HG02678 (cell line): ENCODE measurements around the gene YWHAQ.
A peak's percentile ranks its signal among the peaks of the same experiment; 100 is the strongest.
"Not testable (repeated sequence)": the region's sequence is repeated elsewhere in the genome, so short reads cannot be mapped to it uniquely, and the experiment has no call there.

ENCODE experiments used
- ATAC-seq: cut with Tn5 transposase; IDR thresholded peaks from one replicate; pipeline ENCODE4 v1.9.1; 2021; ENCODE audit warnings: mild to moderate bottlenecking, moderate library complexity; ENCODE audit not compliant: unreplicated experiment

Gene YWHAQ

GRCh38 chr2:9554921-9555296 is 75.9 kb downstream of the YWHAQ start:
- ATAC-seq: no peak

DNA sequence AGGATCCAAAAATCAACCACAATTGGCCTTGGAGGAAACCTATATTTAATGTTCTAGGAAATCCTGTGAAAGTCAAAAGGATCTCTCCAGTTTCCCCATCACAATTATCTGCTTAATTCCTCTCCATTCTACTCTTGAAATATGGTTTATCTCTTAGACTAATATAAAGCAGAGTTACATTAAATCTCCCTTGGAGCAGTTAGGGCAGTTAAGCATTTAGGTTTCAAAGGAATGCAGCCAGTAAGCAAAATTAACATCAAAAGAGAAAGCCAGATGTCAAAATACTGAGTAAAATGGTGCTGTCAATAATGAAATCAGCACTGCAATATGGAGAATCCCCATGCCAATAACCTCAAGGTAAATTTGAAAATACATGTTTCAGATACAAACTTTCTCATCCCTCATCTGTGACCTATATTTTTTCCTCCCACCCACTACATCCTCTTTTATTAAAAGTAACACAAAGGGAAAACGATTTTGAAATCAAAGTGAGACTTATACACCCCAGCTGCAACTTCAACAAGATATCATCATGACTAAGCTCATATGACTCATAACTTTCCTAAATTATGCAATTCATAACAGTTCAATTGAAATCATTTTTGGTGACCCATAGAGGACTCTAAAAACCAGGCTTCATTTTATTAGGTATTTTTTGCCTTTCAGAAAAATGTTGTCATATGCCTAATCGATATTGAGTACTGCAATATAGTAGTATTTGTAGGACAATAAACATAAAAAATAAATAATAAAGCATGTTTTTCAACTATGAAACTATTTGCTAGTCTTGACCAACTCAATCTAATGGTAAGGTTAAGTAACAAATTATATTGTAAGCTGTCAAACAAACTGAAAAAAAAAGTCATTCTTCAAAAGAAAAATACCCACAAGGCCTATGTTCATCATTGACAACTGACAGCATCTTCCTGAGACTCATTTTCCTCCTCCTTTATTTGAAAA is 78.3 kb downstream of the YWHAQ start:
- ATAC-seq: no peak

DNA sequence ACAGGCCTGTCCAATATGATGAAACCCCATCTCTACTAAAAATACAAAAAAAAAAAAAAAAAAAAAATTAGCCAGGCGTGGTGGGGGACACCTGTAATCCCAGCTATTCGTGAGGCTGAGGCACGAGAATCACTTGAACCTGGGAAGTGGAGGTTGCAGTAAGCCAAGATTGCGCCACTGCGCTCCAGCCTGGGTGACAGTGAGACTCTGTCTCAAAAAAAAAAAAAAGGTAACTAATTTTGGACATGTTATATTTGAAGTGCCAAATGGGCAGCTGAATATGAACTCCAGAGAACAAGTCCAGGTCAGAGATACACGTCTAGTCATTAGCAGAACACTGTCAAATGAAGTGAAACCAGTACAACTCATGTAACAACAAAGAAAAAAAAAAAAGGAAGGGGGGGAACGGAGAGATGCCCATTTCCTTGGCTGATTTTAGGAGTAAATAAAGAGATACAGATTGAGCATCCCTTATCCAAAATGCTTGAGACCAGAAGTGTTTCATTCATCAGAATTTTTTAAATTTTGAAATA is 79.9 kb downstream of the YWHAQ start:
- ATAC-seq: not testable (repeated sequence)

GRCh38 chr2:9549420-9549819 is 81.4 kb downstream of the YWHAQ start:
- no peak for ATAC-seq

GRCh38 chr2:9548506-9548905 is 82.3 kb downstream of the YWHAQ start:
- ATAC-seq: peak; percentile 58

DNA sequence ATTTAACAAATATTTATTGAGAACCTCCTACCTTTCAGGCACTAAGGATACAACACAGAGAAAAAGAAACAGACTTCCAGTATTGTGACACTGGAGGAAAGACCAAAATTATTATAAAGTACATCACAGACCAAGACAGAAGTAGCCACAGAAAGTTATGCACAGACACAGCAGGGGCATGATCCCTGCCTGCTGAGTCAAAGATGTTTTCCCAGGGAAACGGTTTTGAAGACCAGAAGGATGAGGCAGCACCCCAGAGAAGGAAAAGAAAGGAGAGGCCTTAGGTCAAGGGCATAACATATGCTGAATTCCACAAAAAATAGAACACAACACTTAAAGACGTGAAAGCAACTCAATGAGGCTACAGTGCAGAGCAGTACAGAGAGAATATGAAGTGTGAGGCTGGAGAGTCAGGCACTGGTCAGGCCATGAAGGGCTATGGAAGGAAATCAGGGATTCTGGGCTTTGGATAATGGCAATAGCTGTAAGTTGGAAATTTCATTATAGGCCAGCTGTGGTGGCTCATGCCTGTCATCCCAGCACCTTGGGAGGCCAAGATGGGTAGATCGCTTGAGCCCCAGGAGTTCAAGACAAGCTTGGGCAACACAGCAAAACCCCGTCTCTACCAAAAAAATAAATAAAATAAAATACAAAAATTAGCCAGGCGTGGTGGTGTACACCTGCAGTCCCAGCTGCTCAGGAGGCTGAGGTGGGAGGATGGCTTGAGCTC is 83.4 kb downstream of the YWHAQ start:
- ATAC-seq: no peak

- no peak for ATAC-seq
These were observed 85.3 kb downstream of the YWHAQ start for GRCh38 chr2:9545502-9545901.

- ATAC-seq: no peak
These were observed 87.2 kb downstream of the YWHAQ start for GRCh38 chr2:9543557-9543956.

- ATAC-seq: no peak
These were observed 91.3 kb downstream of the YWHAQ start for GRCh38 chr2:9539531-9539930.

GRCh38 chr2:9538000-9538507 is 92.7 kb downstream of the YWHAQ start:
- no peak for ATAC-seq

GRCh38 chr2:9536504-9536903 is 94.3 kb downstream of the YWHAQ start:
- no peak for ATAC-seq

DNA sequence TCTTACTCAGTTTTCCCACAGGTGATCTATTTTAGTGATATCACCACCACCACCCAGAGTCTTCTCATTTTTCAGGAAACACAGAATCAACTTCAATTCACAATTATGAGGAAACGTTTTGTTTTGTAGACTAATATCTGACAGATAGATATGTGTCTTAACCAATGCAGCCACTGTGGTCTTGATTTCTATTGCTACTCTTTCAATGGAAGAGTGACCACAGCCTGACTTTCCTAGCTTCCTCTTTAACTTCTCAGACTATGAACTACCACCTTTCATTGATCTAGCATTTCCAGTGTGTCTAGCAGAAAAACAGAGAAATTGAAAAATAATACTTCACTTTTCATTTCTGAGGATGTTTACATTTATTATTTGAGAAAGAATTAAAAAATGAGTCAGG is 95.6 kb downstream of the YWHAQ start:
- no peak for ATAC-seq
